Breast epithelium (tissue), 4 donors: ENCODE results near the gene CPNE6. TPM values are rescaled to one million over a fixed set of nuclear protein-coding genes. Genes with fewer than 3 reads are reported as not detected.

Source experiments
- DNase-seq, 2 donors: peaks; one replicate each; pipeline ENCODE4 v3.0.0-alpha.2; 2019; ENCODE audit warnings: low spot score in 2 of 2
- H3K27ac ChIP-seq, 2 donors: fragments of 200-600 bp; sonication (generic) in 1 of 2; one replicate each; pipeline ENCODE4 v1.5.1; 2016 to 2019; ENCODE audit warnings: mild to moderate bottlenecking in 1 of 2
- H3K27me3 ChIP-seq, 2 donors: fragments of 200-600 bp; sonication (generic) in 1 of 2; one replicate each; pipeline versions ENCODE4 v1.5.1 to v1.6.0; 2017 to 2019; ENCODE audit warnings: control low read depth in 1 of 2, mild to moderate bottlenecking in 1 of 2
- H3K36me3 ChIP-seq: fragments of 200-600 bp; one replicate; pipeline ENCODE4 v1.5.1; 2019
- H3K4me1 ChIP-seq, 2 donors: fragments of 200-600 bp; sonication (generic); one replicate each; pipeline ENCODE4 v1.5.1; 2016 to 2019; ENCODE audit warnings: control low read depth in 1 of 2
- H3K4me3 ChIP-seq, 3 donors: fragments of 200-600 bp; sonication (generic); 1 replicate in 2 of 3; 2 replicates in 1 of 3; pipeline ENCODE4 v1.5.1; 2016 to 2019; ENCODE audit warnings: mild to moderate bottlenecking in 3 of 3, moderate library complexity in 2 of 3
- H3K9me3 ChIP-seq, 2 donors: fragments of 200-600 bp; sonication (generic) in 1 of 2; one replicate each; pipeline ENCODE4 v1.5.1; 2016 to 2019; ENCODE audit warnings: control low read depth in 1 of 2
- POLR2A ChIP-seq: fragments of 450-650 bp; IDR thresholded peaks from one replicate; pipeline ENCODE4 v1.6.1; 2016; ENCODE audit warnings: antibody characterized with exemption, mild to moderate bottlenecking, moderate library complexity
- POLR2AphosphoS5 ChIP-seq, 3 donors: sonication (generic); formaldehyde crosslinking; IDR thresholded peaks; one replicate each; pipeline ENCODE4 v1.6.1; 2017; ENCODE audit warnings: antibody characterized with exemption in 3 of 3
- intact Hi-C: fragments of 100-400 bp; cut with DNase I; formaldehyde crosslinking; loops from one replicate; pipeline ENCODE4 v1.15.1; 2023; ENCODE audit warnings: low total_unique reads
- total RNA-seq, 3 donors: library from RNA; depleted of rRNA; stranded (reverse); fragments of >200 nt; gene quantifications; one replicate each; pipeline ENCODE4 v1.1.0, GENCODE V29; 2016
- TF ChIP-seq, protein P1 (sequence below), 3 donors: fragments of 450-650 bp; IDR thresholded peaks; one replicate each; pipeline ENCODE4 v1.5.1; 2016 to 2017; ENCODE audit warnings: antibody characterized with exemption in 3 of 3, mild to moderate bottlenecking in 3 of 3, moderate library complexity in 3 of 3

CPNE6 gene
- total RNA-seq, 3 donors from 2014 or later: not detected

DNA sequence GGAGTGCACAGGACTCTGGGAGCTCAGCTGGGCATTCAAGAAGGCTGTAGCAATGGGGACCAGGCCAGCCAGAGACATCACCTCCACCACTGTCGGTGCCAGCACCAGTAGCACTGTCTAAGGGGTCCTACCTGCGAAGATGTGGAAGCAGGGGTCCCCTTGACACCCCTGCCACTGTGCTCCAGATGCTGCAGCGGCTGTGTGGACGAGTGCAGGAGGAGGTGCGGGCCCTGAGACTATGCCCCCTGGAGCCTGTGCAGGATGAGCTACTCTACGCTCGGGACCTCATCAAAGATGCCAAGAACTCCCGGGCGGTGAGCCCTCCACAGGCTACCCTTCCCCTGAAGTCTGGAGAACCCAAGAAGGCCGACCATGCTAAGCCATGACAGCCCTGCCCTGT, 10.9 kb upstream of the CPNE6 start:
- TF ChIP-seq POLR2AphosphoS5 (IDR thresholded peaks at IDR 0.05): no peak
- TF ChIP-seq, protein P1, sequence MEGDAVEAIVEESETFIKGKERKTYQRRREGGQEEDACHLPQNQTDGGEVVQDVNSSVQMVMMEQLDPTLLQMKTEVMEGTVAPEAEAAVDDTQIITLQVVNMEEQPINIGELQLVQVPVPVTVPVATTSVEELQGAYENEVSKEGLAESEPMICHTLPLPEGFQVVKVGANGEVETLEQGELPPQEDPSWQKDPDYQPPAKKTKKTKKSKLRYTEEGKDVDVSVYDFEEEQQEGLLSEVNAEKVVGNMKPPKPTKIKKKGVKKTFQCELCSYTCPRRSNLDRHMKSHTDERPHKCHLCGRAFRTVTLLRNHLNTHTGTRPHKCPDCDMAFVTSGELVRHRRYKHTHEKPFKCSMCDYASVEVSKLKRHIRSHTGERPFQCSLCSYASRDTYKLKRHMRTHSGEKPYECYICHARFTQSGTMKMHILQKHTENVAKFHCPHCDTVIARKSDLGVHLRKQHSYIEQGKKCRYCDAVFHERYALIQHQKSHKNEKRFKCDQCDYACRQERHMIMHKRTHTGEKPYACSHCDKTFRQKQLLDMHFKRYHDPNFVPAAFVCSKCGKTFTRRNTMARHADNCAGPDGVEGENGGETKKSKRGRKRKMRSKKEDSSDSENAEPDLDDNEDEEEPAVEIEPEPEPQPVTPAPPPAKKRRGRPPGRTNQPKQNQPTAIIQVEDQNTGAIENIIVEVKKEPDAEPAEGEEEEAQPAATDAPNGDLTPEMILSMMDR (IDR thresholded peaks at IDR 0.05): no peak
- TF ChIP-seq POLR2A: no peak
- Histone ChIP-seq H3K4me1 (no peaks in the 10 kb centered on the region), H3K9me3 (no peaks in the 10 kb centered on the region), H3K27ac (no peak overlapping the region), H3K36me3 (no peaks in the 10 kb centered on the region), H3K27me3 (no peaks in the 10 kb centered on the region), H3K4me3 (no peak overlapping the region)
- intact Hi-C loops: no loop called here
- DNase-seq: no peak

DNA sequence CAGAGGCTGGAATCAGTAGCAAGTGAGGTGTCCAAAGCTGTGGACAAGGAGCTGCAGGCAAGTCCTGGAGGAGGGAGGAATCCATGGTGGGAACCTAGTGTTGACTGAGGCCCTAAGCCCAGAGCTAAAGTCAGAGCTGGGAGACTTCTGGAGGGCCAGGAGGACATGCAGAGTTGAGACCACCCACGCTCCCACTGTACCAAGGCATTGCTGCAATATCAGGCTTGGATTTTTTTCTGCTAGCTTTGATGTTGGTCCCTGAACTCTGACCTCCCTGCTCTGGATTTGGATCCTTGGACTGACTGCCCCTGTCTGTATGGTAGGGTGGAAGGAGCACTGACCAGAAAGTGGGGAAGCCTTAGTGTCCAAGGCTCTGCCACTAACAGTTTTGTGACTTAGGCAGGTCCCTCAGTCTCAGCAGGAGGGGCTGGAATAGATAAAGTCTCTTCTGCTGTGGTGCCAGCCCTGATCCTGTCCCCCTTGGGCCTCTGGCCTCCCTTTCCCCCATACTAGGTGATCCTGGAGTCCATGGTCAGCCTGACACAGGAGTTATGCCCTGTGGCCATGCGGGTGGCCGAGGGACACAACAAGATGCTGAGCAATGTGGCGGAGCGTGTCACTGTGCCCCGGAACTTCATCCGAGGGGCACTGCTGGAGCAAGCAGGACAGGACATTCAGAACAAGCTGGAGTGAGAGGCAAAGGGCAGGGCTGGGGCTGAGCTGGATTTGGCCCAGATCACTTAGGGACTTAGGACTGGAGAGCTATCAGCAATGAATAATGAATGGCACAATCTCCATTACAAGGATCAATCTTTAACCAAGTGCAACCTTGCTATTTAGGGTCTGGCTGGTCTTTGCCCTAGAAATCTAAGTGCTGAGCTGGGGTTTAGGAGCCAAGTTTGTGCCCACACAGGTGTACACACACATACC, 10.1 kb upstream of the CPNE6 start:
- H3K36me3 ChIP-seq: no peaks in the 10 kb centered on the region
- no peak for TF ChIP-seq POLR2A
- TF ChIP-seq, protein P1 (IDR thresholded peaks at IDR 0.05): no peak
- no peak for TF ChIP-seq POLR2AphosphoS5 (IDR thresholded peaks at IDR 0.05)
- no peak for DNase-seq
- no peaks in the 10 kb centered on the region for H3K4me1 ChIP-seq
- intact Hi-C loops: no loop called here
- no peak overlapping the region for H3K4me3 ChIP-seq
- H3K27ac ChIP-seq: no peak overlapping the region
- H3K27me3 ChIP-seq: no peaks in the 10 kb centered on the region
- H3K9me3 ChIP-seq: no peaks in the 10 kb centered on the region

DNA sequence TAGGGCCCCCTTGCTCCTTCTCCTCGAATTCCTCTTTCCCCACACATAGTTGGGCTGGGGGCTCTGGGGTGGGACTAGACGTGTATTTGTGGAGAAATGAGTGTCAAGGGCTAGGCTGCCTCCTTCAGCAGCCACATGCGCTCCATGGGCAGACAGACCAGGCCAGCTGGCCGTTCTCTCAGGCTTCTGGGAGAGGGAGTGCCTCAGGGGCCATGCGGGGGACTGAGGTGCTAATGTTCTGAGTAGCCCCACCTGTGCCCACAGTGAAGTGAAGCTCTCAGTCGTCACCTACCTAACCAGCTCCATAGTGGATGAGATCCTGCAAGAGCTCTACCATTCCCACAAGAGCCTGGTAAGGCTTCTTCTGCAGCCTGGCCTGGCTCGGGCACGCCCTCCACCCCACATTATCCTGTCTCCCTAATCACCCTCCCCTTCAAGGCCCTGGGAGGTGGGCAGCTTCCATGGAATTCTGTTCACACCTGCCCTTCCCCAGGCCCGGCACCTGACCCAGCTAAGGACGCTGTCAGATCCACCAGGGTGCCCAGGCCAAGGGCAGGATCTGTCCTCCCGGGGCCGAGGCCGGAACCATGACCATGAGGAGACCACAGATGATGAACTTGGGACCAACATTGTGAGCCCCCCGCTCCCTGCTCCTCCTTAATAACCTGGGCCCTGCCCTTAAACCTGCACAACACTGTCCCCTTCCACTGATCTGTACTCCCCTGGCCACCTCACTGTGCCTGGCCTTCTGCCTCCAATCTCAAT, 9.0 kb upstream of the CPNE6 start:
- Histone ChIP-seq H3K9me3 (no peaks in the 10 kb centered on the region), H3K36me3 (no peaks in the 10 kb centered on the region), H3K27ac (no peak overlapping the region), H3K4me3 (no peak overlapping the region), H3K4me1 (no peaks in the 10 kb centered on the region), H3K27me3 (no peaks in the 10 kb centered on the region)
- intact Hi-C loops: no loop called here
- no peak for DNase-seq
- TF ChIP-seq POLR2AphosphoS5 (IDR thresholded peaks at IDR 0.05) (no peak), POLR2A (no peak)
- TF ChIP-seq, protein P1 (IDR thresholded peaks at IDR 0.05): no peak

DNA sequence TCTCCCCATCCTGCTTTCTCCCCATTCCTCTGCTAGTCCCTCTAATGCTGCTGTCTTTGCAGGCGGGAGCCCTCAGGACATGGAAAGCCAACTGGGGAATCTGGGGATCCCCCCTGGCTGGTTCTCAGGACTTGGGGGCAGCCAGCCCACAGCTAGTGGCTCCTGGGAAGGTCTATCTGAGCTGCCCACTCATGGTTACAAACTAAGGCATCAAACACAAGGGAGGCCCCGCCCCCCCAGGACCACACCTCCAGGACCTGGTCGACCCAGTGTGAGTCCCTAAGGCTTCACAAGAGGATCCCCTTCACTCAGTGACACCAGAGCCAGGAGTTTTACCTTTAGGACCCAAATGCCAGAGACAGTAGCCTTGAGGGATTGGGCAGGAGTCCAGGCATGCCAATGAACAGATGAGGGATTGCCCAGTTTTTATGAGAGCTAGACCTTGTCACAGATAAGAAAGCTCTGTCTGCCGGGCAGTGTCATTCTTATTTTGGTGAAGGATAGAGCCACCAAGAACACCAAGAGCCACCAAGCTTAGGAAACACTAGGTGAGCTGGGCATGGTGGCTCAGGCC, 8.0 kb upstream of the CPNE6 start:
- intact Hi-C loops: no loop called here
- DNase-seq: no peak
- no peaks in the 10 kb centered on the region for H3K4me1 ChIP-seq
- no peaks in the 10 kb centered on the region for H3K9me3 ChIP-seq
- H3K36me3 ChIP-seq: no peaks in the 10 kb centered on the region
- H3K27ac ChIP-seq: no peak overlapping the region
- no peak overlapping the region for H3K4me3 ChIP-seq
- TF ChIP-seq, protein P1 (IDR thresholded peaks at IDR 0.05): no peak
- TF ChIP-seq POLR2A (no peak), POLR2AphosphoS5 (IDR thresholded peaks at IDR 0.05) (no peak)
- no peaks in the 10 kb centered on the region for H3K27me3 ChIP-seq
